Measurements from ENCODE around the gene FER1L5.

FER1L5 gene

DNA sequence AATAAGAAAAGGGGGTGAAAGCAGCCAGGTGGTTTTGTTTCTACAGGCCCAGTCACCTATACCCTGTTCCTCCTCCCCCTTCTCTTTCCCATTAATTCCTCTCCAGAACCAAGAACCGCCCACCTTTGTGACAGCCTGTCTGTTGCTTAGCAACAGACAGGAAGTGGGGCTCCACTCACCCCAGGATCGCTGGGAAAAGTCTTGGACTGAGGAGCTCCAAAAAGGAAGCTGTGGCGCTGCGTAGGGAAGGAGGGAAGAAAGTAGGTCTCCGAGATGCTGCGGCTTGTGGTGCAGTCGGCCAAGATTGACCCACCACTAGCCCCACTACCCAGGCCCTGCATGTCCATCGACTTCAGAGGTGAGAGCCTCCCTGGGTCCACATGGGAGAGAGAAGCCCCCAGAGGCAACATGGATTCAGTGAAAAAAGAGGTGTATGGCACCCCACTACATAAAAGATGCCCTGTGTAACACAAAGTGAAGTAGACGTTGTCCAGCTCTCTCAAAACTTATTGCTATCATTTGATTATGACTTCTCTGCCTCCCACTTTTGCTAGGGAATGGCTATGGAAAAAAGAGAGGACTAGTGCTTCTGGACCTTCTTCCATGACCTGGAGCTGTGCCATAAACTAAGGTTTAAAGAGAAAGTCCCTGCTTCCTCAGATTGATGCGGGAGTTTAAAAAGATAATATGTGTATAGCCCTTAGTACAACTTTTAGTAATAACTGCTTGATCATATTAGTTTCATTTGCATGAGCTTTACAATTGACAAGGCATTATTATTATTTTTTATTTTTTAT is at the start of gene FER1L5:
Gene FER1L5 (plus strand): TSS at position 201 of the 797 bp plus-strand sequence. CDS start 73 bp downstream, at position 274.
- peak; percentile 52 to 61 for DNase-seq (ENCODE audit: low read depth in 2 of 2)

GRCh38 chr2:96594282-96594681 is 48.3 kb upstream of the FER1L5 start:
- no peak for DNase-seq (ENCODE audit: low read depth in 2 of 2)

DNA sequence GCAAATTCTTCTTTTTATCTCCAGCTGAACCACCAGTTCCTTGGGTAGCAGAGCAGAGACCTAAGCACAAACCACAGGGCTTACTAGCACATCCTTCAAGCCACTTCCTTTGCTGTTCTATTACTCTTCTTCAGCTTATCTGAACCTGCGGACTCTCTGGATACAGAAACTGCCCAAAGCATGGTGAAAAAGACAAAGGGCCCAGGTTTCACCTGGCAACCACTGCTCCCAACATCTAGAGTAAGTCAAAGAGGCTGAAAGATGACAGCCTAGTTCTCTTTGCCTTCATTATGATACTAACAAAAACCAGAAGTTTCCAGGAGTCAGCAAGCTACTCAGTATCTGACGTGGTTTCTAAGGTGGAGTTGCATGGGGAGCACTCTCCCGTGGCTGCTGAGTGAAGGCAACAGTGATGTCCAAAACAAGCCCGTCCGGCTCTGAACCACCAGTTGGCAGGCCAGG is 47.8 kb upstream of the FER1L5 start:
- DNase-seq (ENCODE audit: low read depth in 2 of 2): no peak

GRCh38 chr2:96596596-96596995 is 46.0 kb upstream of the FER1L5 start:
- no peak for DNase-seq (ENCODE audit: low read depth in 2 of 2)

DNA sequence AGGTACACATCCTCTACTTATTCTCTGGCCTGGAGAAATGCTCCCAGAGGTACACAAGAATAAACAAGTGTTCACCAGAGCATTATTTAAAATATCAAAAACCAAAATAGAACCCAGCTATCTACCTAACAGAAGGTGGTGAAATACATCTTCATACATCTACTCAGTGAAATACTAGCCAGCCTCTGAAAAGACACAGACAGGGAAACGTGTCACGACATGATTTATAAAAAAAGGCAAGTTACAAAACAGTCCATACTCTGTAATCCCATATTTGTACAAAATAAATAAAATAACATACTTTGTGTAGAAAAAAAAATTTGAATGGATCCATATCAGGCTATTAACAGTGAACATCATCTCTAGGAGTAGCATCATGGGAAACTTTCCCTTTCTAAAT is 42.6 kb upstream of the FER1L5 start:
- no peak for DNase-seq (ENCODE audit: low read depth in 2 of 2)

DNA sequence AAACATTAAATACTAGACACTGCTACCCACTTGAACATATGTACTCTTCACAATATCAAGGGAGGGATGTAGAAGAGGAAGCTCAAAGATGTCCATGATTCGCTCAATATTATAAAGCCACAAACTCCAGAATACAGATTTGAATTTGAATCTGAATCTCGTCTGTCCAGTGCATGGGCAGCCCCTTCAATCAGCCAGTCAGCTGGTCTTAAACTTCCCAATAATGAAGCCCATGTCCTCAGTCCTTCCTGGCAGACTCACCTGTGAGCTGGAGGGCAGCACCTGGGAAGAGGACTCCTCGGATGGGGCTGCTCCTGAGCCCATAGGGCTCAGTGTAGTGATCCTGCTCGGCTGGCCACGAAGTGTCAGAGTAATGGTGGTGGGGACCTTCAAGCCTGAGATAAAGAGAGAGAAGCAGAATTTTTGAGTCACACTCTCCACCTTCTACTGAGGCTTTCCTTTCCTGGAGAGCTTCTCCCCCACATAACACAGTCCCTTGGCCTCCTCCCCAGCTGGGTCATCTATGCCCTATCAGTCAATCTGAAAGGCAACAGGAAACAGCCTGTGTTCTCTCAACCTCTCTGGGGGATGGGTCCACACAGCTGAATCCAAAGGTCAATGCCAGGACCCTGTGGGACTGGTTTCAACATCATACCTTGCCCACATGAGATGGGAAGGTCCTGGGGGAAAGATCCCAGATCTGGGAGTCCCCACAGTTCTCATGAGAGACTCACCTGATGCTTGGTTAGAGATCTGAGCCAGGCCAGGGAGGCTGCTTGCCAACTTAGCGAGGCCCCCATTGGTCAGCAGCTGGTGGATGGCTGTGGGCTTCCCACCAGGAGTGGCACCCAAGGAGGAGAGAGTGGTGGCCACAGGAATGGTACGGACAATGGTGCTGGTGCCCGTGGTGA is 40.9 kb upstream of the FER1L5 start:
- no peak for DNase-seq (ENCODE audit: low read depth in 2 of 2)

GRCh38 chr2:96602330-96602823 is 40.2 kb upstream of the FER1L5 start:
- DNase-seq (ENCODE audit: low read depth in 2 of 2): no peak

DNA sequence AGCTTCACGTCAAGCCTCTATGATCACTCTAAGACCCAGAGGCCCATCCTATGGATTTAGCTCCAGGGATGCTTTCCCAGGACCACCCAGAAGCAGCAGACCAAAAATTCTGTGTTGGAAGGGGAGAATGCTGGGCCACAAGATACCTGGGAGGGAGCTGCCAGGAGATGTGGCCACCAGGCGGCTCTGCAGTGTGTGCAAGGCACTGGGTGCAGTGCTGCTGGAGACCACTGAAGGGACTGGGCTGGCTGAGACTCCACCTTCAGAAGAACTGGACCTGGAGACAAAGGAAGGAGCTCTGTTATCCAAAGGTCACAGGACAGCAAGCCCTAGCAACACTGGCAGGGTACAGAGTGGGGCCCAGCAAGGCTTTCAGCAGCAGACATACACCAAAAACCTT is 38.5 kb upstream of the FER1L5 start:
- DNase-seq (ENCODE audit: low read depth in 2 of 2): no peak

DNA sequence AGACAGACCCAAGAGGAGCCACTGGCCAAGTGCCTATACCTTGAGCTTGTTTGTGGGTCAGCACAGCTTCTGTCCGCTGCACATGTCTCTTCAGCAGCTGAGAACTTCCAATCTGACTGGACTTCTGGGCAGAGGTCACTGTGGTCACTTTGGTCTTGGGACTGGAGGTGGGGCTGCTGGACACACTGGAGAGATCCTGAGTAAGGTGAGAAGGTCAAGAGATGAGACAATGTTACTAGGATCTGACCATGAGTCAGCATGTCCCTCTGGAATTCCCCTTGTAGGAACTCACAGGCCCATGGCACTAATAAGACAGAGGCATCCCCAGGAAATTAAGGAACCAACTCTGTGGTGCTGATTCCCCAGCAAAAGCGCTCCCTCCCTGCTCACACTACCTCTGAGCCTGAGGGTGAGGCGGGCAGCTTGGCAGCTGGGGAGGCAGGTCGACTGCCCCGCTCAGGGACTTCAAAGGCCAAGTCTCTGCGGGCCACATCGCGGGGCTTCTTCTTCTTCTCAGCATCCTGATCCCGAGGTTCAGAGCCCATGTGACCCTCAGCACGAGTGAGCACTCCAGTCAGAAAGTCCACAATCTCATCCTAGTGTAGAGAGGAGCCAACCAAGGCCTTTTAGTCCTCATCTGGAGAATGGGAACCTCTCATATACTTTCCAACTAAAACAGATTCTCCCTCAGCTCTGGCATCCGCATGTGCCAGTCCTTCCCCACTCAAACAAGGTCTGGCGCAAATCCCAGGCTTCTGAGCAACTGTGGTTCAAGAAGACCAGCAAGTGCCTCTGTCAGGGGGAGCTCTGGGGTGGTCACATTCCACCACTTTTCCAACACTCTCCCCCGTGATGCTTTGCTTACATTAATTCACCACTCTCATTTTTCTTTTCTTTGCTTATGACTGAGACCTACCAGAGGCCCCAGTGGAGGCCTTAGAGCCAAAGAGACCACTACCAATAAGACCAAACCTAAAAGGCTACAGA is 33.8 kb upstream of the FER1L5 start:
- DNase-seq (ENCODE audit: low read depth in 2 of 2): no peak

DNA sequence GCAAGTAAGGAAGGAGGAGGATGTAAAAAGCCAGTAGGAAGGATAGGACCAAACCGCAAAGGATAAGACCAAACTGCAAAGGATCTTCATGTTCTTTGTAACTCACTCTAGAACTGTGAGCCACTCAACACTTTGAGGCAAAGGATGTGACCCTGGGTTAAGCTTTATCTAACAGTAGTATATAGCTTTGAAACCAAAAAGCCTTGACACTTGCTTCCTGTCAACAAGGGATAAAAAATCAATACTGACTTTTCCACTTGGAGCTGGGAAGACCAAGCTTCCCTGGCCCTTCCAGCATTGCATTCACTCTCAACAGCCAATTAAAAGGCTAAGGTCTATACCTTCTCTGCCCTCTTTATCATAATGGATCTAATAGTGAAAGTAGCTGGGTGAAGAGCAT is 26.4 kb upstream of the FER1L5 start:
- DNase-seq (ENCODE audit: low read depth in 2 of 2): no peak

- no peak for DNase-seq (ENCODE audit: low read depth in 2 of 2)
These were observed 26.0 kb upstream of the FER1L5 start for GRCh38 chr2:96616535-96616934.

DNA sequence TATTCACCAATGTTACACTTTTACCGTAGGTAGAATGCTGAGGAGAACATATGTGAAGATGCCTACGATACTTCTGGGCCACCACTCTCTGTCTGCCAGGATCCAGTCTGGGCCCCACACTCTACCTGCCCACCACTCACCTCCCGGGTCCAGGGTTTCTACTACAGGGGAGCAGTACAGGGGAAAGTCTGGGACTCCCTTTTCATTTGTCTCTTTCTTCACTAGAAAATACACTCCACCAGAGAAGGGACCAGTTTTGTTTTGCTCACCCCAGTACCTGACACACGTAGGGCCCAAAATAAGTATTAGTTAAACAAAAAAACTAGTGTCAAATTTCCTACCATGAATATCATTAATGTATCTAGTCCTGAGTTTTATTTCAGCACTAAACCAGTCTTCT is 25.6 kb upstream of the FER1L5 start:
- DNase-seq (ENCODE audit: low read depth in 2 of 2): no peak

- peak in 1 of 2 experiments; percentile 10 for DNase-seq (ENCODE audit: low read depth in 2 of 2)
These were observed 23.8 kb upstream of the FER1L5 start for GRCh38 chr2:96618596-96619283.

DNA sequence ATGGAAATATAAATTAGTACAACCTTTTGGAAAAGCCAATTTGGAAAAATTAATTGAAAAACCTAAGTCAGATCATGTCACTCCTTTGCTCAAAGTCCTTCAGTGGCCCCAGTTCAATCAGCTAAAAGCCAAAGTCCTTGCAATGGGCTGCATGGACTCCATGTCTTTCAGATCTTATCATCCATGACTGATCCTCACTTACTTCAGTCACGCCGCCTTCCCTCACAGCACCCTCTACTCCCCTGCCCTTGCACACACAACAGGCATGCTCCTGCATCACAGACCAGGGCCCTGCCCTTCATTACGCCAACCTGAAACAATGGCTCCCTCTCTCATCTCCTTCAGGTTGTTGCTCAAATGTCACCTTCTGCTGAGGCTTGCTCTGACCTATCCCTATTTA is 20.0 kb upstream of the FER1L5 start:
- DNase-seq (ENCODE audit: low read depth in 2 of 2): no peak

- no peak for DNase-seq (ENCODE audit: low read depth in 2 of 2)
These were observed 19.4 kb upstream of the FER1L5 start for GRCh38 chr2:96623116-96623515.

DNA sequence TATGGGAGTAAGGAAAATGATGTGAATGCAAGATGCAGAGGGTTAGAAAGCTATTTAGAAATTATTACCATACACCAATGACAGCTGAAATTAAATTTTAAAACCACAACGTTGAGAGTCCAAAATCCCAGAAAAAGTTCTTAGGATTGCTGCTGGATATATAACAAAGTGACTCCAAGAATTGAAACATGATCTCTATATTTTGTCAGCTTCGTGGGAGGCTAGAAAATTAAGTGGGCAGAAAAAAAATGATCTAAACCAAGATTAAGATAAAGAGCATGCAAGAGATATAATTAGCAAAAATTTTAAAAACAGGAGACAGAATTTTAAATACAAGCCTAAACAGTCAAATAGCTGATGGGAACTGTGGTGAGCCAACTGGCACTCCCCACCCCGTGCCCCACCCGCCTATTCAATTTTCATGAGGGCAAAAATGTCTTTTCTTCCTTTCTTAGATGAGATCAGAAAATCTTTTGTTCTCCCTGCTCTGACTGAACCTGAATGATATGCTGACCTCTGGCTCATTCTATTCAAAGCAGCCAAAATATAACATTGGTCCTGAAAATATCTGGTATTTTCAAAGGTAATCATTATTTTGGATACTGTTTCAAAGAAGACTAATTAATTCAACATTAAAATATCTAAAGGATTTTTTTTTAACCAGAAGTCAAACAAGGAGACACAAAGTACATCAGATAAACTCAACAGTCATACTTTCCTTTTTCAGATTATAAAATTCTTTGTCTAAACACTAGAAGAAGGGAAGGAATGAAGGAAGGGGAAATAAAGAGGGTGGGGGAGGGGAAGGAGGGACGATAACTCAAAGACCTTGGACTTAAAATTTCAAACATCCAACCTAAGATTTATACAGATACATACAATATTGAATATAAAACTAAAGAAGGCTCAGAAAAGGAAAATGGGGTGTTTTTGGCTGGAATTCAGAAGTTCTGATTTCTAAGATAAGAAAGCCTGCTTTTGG is 16.7 kb upstream of the FER1L5 start:
- DNase-seq (ENCODE audit: low read depth in 2 of 2): no peak

DNA sequence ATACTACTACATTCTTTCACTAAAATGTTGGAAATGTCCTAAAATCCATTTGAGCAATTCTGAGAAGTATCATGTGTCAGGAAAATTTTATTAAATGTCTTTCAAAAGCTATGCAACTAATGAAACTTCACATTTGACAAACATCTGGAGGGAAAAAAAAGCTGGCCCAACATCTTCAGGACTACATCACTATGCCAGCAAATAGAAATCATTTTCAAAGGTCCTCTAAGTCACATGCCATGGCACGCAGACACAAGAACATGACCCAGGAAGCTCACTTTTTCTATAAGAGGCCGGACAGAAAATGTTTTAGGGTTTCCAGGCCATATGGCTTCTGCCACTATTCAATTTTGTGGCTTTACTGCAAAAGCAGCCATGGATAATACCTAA is 16.0 kb upstream of the FER1L5 start:
- DNase-seq (ENCODE audit: low read depth in 2 of 2): no peak

DNA sequence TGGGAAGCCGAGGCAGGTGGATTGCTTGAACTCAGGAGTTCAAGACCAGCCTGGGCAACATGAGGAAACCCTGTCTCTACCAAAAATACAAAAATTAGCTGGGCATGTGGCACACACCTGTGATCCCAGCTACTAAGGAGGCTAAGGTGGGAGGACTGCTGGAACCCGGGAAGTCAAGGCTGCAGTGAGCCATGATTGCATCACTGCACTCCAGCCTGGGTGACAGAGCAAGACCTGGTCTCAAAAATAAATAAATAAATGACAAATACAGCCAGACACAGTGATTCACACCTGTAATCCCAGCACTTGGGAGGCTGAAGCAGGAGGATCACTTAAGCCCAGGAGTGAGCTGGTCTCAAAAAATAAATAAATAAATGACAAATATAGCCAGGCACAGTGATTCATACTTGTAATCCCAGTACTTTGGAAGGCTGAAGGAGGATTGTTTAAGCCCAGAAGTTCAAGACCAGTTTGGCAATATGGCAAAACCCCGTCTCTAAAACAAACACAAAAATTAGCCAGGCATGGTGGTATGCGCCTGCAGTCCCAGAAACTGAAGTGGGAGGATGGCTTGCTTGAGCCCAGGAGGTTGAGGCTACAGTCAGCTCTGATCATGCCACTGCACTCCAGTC is 10.6 kb upstream of the FER1L5 start:
- no peak for DNase-seq (ENCODE audit: low read depth in 2 of 2)

DNA sequence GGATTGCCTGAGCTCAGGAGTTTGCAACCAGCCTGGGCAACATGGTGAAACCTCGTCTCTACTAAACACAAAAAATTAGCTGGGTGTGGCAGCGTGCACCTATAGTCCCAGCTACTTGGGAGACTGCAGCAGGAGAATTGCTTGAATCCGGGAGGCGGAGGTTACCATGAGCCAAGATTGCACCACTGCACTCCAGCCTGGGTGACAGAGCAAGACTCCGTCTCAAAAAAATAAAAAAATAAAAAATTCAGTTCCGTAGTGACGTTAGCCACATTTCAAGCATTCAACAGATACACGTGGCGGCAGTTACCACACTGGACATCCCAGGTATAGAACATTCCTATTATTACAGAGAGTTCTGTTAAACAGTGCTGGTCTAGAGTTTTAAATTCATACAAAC is 8.9 kb upstream of the FER1L5 start:
- DNase-seq (ENCODE audit: low read depth in 2 of 2): no peak

Data from fibroblast of skin of left quadriceps (primary cell).